Hepatocyte (in vitro differentiated cells): Measurements from ENCODE around the gene LRRC1. TPM values are rescaled to one million over a fixed set of nuclear protein-coding genes. Genes with fewer than 3 reads are reported as not detected.

ENCODE experiments used
- DNase-seq: peaks from one replicate; pipeline ENCODE4 v3.0.0-alpha.2; 2016; ENCODE audit warnings: low spot score
- H2AFZ ChIP-seq: fragments of 200-600 bp; sonication (generic); 2 replicates; pipeline ENCODE4 v1.6.0; 2016; ENCODE audit warnings: antibody characterized with exemption, mild to moderate bottlenecking
- H3K27ac ChIP-seq: fragments of 200-600 bp; sonication (generic); 2 replicates; pipeline ENCODE4 v1.5.1; 2016; ENCODE audit warnings: mild to moderate bottlenecking
- H3K27me3 ChIP-seq: fragments of 200-600 bp; sonication (generic); 2 replicates; pipeline ENCODE4 v1.6.1; 2016
- H3K36me3 ChIP-seq: fragments of 200-600 bp; sonication (generic); replicated peaks from 2 replicates; pipeline ENCODE4 v1.5.1; 2016; ENCODE audit warnings: low read depth; ENCODE audit not compliant: insufficient read depth
- H3K4me1 ChIP-seq: fragments of 200-600 bp; sonication (generic); 2 replicates; pipeline ENCODE4 v1.5.1; 2016; ENCODE audit warnings: mild to moderate bottlenecking, moderate library complexity; ENCODE audit not compliant: insufficient read depth
- H3K4me2 ChIP-seq: fragments of 200-600 bp; sonication (generic); 2 replicates; pipeline ENCODE4 v1.6.0; 2016
- H3K4me3 ChIP-seq: fragments of 200-600 bp; sonication (generic); 2 replicates; pipeline ENCODE4 v1.5.1; 2016; ENCODE audit warnings: mild to moderate bottlenecking
- H3K79me2 ChIP-seq: fragments of 200-600 bp; sonication (generic); 2 replicates; pipeline ENCODE4 v1.6.0; 2017; ENCODE audit warnings: mild to moderate bottlenecking
- H3K9me2 ChIP-seq: fragments of 200-600 bp; sonication (generic); replicated peaks from 2 replicates; pipeline ENCODE4 v1.6.0; 2017; ENCODE audit warnings: mild to moderate bottlenecking; ENCODE audit not compliant: insufficient read depth
- H3K9me3 ChIP-seq: fragments of 200-600 bp; sonication (generic); 2 replicates; pipeline ENCODE4 v1.5.1; 2016; ENCODE audit warnings: low read depth, mild to moderate bottlenecking
- H4K20me1 ChIP-seq: fragments of 200-600 bp; sonication (generic); 2 replicates; pipeline ENCODE4 v1.6.0; 2016; ENCODE audit warnings: mild to moderate bottlenecking; ENCODE audit not compliant: insufficient read depth, poor library complexity, severe bottlenecking
- EZH2 ChIP-seq: fragments of 200-600 bp; sonication (generic); IDR thresholded peaks from 2 replicates; pipeline ENCODE4 v1.6.1; 2016; ENCODE audit warnings: antibody characterized with exemption, mild to moderate bottlenecking, borderline replicate concordance
- EZH2phosphoT487 ChIP-seq: fragments of 200-600 bp; sonication (generic); IDR thresholded peaks from one replicate; pipeline ENCODE4 v1.6.1; 2018; ENCODE audit warnings: antibody characterized with exemption, mild to moderate bottlenecking, low read depth, moderate library complexity; ENCODE audit not compliant: unreplicated experiment, severe bottlenecking
- WGBS: methylation state at CpG from one replicate; pipeline ENCODE4 v1.1.6; 2016; ENCODE audit warnings: low lambda C conversion rate; ENCODE audit errors: missing lambda C conversion rate; 5-methylcytosine and 5-hydroxymethylcytosine counted together
- polyA plus RNA-seq: library from polyadenylated mRNA; unstranded; fragments of >200 nt; fragmentation: Nextera tagmentation; extraction: Ambion mirVana; gene quantifications from 2 replicates; pipeline ENCODE4 v1.2.1, GENCODE V29; 2016
- total RNA-seq: library from RNA; depleted of rRNA; stranded (reverse); fragments of >200 nt; gene quantifications from 2 replicates; pipeline ENCODE4 v1.2.3, GENCODE V29; 2014
- TF ChIP-seq, protein P1 (sequence below): fragments of 200-600 bp; sonication (generic); IDR thresholded peaks from 2 replicates; pipeline ENCODE4 v1.5.1; 2016; ENCODE audit warnings: antibody characterized with exemption, mild to moderate bottlenecking; ENCODE audit not compliant: poor library complexity

Gene LRRC1
- total and polyA plus RNA-seq, 2 experiments from 2014 or later: 54.3 to 61.4 TPM

DNA sequence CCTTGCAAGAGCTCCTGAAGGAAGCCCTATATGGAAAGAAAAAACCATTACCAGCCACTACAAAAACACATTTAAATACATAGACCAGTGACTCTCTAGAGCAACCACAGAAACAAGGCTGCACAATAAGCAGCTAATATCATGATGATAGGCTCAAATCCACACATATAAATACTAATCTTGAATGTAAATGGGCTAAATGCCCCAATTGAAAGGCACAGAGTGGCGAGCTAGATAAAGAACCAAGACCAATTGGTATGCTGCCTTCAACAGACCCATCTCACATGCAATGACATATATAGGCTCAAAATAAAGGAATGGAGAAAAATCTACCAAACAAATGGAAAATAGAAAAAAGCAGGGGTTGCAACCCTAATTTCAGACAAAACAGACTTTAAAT, 153.0 kb downstream of the LRRC1 start:
- 90% methylated on average over 1 of the region's 1 CpG for WGBS
- no peak overlapping the region for H2AFZ ChIP-seq

DNA sequence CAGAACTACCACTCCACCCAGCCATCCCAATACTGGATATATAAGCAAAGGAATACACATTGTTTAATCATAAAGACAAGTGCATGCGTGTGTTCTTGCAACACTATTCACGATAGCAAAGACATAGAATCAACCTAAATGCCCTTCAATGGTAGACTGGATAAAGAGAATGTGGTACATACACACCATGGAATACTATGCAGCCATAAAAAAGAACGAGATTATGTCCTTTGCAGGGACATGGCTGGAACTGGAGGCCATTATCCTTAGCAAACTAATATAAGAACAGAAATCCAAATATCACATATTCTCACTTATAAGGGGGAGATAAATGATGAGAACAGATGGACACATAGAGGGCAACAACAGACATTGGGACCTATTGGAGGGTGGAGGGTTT, 156.6 kb downstream of the LRRC1 start:
- no peak for DNase-seq
- Histone ChIP-seq H3K9me3 (no peaks in the 10 kb centered on the region), H4K20me1 (no peaks in the 10 kb centered on the region), H3K4me3 (no peak overlapping the region), H3K27me3 (no peaks in the 10 kb centered on the region), H3K27ac (no peak overlapping the region), H3K4me1 (no peaks in the 10 kb centered on the region), H3K4me2 (no peak overlapping the region), H3K36me3 (no peaks in the 10 kb centered on the region), H2AFZ (no peak overlapping the region), H3K79me2 (no peaks in the 10 kb centered on the region), H3K9me2 (no peaks in the 10 kb centered on the region)
- TF ChIP-seq EZH2phosphoT487 (no peak), EZH2 (no peak)
- TF ChIP-seq, protein P1, sequence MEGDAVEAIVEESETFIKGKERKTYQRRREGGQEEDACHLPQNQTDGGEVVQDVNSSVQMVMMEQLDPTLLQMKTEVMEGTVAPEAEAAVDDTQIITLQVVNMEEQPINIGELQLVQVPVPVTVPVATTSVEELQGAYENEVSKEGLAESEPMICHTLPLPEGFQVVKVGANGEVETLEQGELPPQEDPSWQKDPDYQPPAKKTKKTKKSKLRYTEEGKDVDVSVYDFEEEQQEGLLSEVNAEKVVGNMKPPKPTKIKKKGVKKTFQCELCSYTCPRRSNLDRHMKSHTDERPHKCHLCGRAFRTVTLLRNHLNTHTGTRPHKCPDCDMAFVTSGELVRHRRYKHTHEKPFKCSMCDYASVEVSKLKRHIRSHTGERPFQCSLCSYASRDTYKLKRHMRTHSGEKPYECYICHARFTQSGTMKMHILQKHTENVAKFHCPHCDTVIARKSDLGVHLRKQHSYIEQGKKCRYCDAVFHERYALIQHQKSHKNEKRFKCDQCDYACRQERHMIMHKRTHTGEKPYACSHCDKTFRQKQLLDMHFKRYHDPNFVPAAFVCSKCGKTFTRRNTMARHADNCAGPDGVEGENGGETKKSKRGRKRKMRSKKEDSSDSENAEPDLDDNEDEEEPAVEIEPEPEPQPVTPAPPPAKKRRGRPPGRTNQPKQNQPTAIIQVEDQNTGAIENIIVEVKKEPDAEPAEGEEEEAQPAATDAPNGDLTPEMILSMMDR: no peak
- WGBS: 90% methylated on average over 3 of the region's 3 CpGs

More for the DNA sequence above, 153.0 kb downstream of the LRRC1 start:
- Histone ChIP-seq H3K4me2 (no peak overlapping the region), H3K27ac (no peak overlapping the region), H3K36me3 (no peaks in the 10 kb centered on the region), H3K9me3 (no peaks in the 10 kb centered on the region), H3K79me2 (no peaks in the 10 kb centered on the region), H3K4me1 (peaks cover 7% of the 10 kb centered on the region), H3K27me3 (no peaks in the 10 kb centered on the region), H3K4me3 (no peak overlapping the region), H3K9me2 (no peaks in the 10 kb centered on the region), H4K20me1 (no peaks in the 10 kb centered on the region)
- TF ChIP-seq EZH2phosphoT487: no peak
- no peak for TF ChIP-seq EZH2
- TF ChIP-seq, protein P1: no peak
- DNase-seq: no peak

DNA sequence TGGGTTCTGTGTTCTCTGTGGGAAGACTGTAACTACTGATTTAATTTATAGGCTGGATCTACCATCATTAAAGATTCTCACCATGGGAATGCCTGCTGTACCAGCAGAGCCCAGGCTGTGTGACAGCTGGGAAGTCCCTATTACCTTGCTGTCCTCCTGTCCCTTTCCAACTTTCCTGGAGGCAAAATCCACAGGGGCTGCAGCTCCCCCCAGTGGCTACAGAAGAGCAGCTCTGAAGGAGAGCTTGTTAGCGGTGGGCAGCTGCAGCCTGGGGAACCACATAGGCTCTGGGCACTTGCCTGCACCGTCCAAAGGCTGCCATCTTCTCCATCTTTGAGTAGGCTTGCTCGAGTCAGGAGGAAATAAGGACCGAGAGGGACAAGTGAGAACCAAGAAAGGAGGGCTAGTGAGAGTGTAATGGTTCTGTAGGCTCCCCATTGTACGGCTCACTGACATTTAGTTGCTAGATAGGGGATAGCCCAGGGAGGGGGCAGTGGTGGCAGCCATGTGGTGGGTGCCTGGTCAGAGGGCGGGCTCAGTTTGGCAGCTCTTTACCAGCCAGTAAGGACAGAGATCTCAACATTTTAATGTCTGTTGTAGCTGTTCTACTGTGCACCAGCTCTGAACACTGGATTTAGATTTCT, 161.4 kb downstream of the LRRC1 start:
- Histone ChIP-seq H2AFZ (no peak overlapping the region), H3K4me1 (peaks cover 6% of the 10 kb centered on the region), H3K9me2 (no peaks in the 10 kb centered on the region), H4K20me1 (no peaks in the 10 kb centered on the region), H3K9me3 (no peaks in the 10 kb centered on the region), H3K27me3 (no peaks in the 10 kb centered on the region), H3K4me3 (no peak overlapping the region), H3K27ac (no peak overlapping the region), H3K36me3 (no peaks in the 10 kb centered on the region), H3K79me2 (no peaks in the 10 kb centered on the region), H3K4me2 (no peak overlapping the region)
- DNase-seq: peak; percentile 84
- TF ChIP-seq EZH2: no peak
- TF ChIP-seq, protein P1: peak; percentile 78
- WGBS: 40% methylated on average over 6 of the region's 6 CpGs
